HL-60 (cell line): ENCODE data around the gene LAMP2.

Experiments used
- DNase-seq, 2 experiments: peaks; one replicate each; pipeline ENCODE4 v3.0.0-alpha.2; 2010 to 2020; ENCODE audit warnings: low read depth in 1 of 2, low spot score in 1 of 2
- H3K27ac ChIP-seq: fragments of 250-450 bp; sonication (Bioruptor Pico); replicated peaks from 2 replicates; pipeline ENCODE4 v1.5.1; 2020; ENCODE audit warnings: mild to moderate bottlenecking, moderate library complexity
- H3K27me3 ChIP-seq: fragments of 250-450 bp; sonication (Bioruptor Pico); 2 replicates; pipeline ENCODE4 v1.5.1; 2021; ENCODE audit warnings: mild to moderate bottlenecking, moderate library complexity; ENCODE audit not compliant: insufficient read depth, poor library complexity, severe bottlenecking
- H3K4me3 ChIP-seq: replicated peaks from 2 replicates; pipeline ENCODE4 v1.5.1; 2011; ENCODE audit warnings: mild to moderate bottlenecking, control low read depth, low read length; ENCODE audit not compliant: insufficient read depth
- CTCF ChIP-seq: IDR thresholded peaks from one replicate; pipeline ENCODE4 v1.5.1; 2011; ENCODE audit warnings: low read length, control low read depth, inconsistent platforms; ENCODE audit not compliant: insufficient read depth
- GABPA ChIP-seq: IDR thresholded peaks from 2 replicates; pipeline ENCODE4 v1.6.1; 2012; ENCODE audit warnings: low read depth
- POLR2AphosphoS5 ChIP-seq: IDR thresholded peaks from 2 replicates; pipeline ENCODE4 v1.6.1; 2012; ENCODE audit warnings: low read depth
- REST ChIP-seq: IDR thresholded peaks from 2 replicates; pipeline ENCODE4 v1.6.1; 2012; ENCODE audit warnings: low read depth; ENCODE audit not compliant: insufficient replicate concordance
- SPI1 ChIP-seq: IDR thresholded peaks from 2 replicates; pipeline ENCODE4 v1.6.1; 2012; ENCODE audit warnings: low read depth, mild to moderate bottlenecking, borderline replicate concordance

Gene LAMP2

GRCh38 chrX:120468479-120468824, 644 bp downstream of the LAMP2 start:
- DNase-seq, result no peak
- no peak for TF ChIP-seq SPI1
- TF ChIP-seq CTCF, result no peak
- no peak for TF ChIP-seq POLR2AphosphoS5
- peak overlapping the region; percentile 92 for H3K27ac ChIP-seq
- no peaks in the 10 kb centered on the region for H3K27me3 ChIP-seq
- peak overlapping the region; percentile 71 for H3K4me3 ChIP-seq

DNA sequence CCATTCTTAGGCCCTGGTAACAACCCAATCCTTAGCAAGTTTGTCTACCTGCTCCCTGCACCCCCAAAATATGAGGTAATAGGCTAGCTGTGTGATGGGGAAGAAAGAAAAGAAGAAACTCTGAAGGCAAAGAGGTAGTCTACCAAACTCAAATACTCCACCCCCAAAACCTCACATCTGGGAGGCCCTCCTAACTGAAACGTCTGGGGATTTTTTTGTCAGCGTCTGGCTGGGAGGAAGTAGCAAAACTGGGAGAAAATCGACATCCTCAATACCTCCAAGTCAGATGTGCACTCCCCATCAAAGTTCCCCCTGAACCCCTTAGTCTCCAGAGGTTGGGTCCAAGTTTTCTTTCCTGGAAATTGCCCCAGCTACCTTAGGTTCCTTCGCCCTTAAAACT, 1.0 kb downstream of the LAMP2 start:
- Histone ChIP-seq H3K27ac (peak overlapping the region; percentile 92), H3K27me3 (no peaks in the 10 kb centered on the region), H3K4me3 (peak overlapping the region; percentile 71)
- DNase-seq, result peak in 1 of 2 experiments; percentile 70
- TF ChIP-seq GABPA, result no peak
- TF ChIP-seq CTCF, result no peak
- TF ChIP-seq REST, result no peak
- peak; percentile 46; the same call in 1 of the 2 replicates for TF ChIP-seq SPI1

DNA sequence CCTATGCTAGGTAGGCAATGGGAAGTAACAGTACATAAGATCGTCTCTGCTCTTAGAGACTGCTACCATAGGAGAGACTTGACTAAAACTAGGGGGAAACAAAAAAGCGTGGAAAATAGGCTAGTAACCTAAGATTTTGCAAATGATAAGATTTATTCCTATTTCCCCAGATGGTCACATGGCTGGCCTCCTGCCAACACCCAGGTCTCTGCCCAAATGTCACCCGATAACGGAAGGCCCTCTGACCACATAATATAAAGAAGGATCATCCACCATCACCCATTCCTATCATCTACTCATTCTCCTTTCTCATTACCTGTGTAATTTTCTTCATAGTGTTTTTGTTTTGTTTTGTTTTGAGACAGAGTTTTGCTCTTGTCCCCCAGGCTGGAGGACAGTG, 4.7 kb downstream of the LAMP2 start:
- Histone ChIP-seq H3K27me3 (no peaks in the 10 kb centered on the region), H3K4me3 (no peak overlapping the region), H3K27ac (peak overlapping the region; percentile 11; the same call in 1 of the 2 replicates)
- peak in 1 of 2 experiments; percentile 34 for DNase-seq
- TF ChIP-seq POLR2AphosphoS5, result no peak
- no peak for TF ChIP-seq CTCF
- TF ChIP-seq GABPA, result no peak
- no peak for TF ChIP-seq SPI1
- no peak for TF ChIP-seq REST

- Histone ChIP-seq H3K27ac (peak overlapping the region; percentile 55), H3K4me3 (no peak overlapping the region), H3K27me3 (no peaks in the 10 kb centered on the region)
- TF ChIP-seq SPI1 (no peak), POLR2AphosphoS5 (no peak), REST (no peak), GABPA (no peak), CTCF (no peak)
- DNase-seq, result peak in 1 of 2 experiments; percentile 66
Observed at GRCh38 chrX:120463241-120463640, 5.9 kb downstream of the LAMP2 start.
